NT2/D1 (cell line): ENCODE results near the gene ST6GALNAC1.

ENCODE experiments used
- SUZ12 ChIP-seq: IDR thresholded peaks from 2 replicates; pipeline ENCODE4 v1.6.1; 2011; ENCODE audit not compliant: insufficient read length, insufficient read depth; ENCODE audit errors: extremely low read depth
- YY1 ChIP-seq: IDR thresholded peaks from 2 replicates; pipeline ENCODE4 v1.6.1; 2011; ENCODE audit not compliant: insufficient read length, insufficient read depth
- ZNF274 ChIP-seq: IDR thresholded peaks from 2 replicates; pipeline ENCODE4 v1.6.1; 2011; ENCODE audit warnings: mild to moderate bottlenecking, low read depth, low read length

DNA sequence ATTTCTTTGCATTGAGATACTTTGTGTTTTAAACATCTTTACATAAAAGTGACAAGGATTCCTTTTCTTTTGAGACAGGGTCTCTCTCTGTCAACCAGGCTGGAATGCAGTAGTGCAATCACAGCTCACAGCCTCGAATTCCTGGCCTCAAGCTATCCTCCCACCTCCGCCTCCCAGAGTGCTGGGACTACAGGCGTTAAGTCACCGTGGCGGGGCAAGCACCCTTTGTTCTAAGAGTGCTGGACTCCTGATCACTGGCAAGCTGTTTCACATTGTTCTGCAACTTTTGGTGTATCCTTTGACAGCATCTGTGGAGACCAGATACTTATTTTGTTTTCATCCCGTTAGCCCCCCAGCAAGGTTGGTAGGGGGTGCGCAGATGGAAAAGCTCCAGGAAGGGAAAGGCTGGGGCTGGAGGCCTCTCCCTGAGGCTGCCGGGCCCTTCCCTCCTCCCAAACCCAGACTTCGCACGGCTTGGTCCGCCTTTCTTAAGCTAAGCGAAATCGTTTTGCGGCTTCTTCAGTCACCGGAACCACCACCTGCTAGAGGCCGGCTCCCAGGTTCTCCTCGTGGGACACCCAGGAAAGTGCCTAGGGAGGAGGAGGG is 59.0 kb downstream of the ST6GALNAC1 start:
- TF ChIP-seq ZNF274 (no peak), YY1 (no peak), SUZ12 (no peak)
